Activated T-helper 9 cell treated with anti-CD3 and anti-CD28 coated beads, Interleukin-2, amount 50 U/mL, for 16 hours (primary cell): ENCODE measurements around the gene HNF1B.
"Not testable (repeated sequence)": the region's sequence is repeated elsewhere in the genome, so short reads cannot be mapped to it uniquely, and the experiment has no call there.

ENCODE experiments used
- DNase-seq: peaks from one replicate; pipeline ENCODE4 v3.0.0-alpha.2; 2020; ENCODE audit warnings: low read depth

Gene HNF1B

DNA sequence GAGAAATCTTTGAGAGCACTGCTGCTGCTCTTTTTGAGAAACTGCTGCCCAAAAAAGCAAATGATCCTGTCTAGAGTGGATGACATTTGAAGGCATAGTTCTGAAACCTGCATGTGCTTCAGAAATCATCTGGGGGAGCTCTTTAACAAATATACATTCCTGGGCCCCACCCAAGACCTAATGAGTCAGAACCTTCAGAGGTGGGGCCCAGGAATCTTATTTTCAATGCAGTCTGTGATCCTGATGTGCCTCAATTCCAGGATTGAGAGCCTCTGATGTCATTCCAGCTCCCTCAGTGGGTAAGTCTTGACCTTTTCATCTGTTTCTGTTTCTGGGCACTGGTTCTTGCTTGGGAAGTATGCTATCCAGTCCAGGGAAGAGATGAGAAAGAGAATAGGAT, 42.3 kb downstream of the HNF1B start:
- DNase-seq: no peak

DNA sequence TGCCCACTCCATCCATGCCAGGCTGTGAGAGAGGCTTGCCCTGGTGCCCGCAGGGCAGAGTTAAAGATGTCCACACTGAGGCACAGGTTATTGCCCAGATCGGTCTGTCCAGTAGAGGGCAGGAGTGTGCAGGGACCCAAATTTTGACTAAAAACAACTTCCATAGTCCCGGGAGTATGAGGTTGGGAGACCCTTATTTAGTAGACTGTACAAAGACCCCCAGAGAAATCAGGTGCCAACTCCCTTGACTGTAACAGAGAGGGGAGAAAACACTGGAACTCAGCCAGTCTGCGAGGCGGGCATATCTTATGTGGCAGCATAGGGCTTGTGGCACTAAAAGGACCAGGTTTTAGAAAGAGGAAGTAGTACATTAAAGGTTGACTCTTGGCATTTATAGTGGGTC, 43.4 kb downstream of the HNF1B start:
- DNase-seq: no peak

DNA sequence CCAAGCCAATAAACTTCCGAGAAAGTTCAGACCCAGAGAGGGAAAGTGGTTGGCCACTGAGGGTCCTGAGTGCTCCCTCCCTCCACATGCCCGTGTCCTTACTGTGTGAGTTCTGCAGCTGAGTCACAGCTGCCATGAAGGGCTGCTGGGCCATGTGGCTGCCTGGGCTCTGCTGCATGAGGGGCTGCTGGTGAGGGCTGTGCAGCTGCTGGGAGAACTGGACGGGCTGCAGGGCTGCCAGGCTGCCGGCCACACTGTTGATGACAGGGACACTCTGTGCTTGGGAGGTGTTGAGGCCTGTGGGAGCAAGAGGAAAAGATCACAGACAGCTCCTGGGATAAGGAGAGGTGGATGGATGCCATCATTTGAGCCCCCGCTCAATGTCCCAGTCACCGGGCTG, 44.0 kb downstream of the HNF1B start:
- no peak for DNase-seq

DNA sequence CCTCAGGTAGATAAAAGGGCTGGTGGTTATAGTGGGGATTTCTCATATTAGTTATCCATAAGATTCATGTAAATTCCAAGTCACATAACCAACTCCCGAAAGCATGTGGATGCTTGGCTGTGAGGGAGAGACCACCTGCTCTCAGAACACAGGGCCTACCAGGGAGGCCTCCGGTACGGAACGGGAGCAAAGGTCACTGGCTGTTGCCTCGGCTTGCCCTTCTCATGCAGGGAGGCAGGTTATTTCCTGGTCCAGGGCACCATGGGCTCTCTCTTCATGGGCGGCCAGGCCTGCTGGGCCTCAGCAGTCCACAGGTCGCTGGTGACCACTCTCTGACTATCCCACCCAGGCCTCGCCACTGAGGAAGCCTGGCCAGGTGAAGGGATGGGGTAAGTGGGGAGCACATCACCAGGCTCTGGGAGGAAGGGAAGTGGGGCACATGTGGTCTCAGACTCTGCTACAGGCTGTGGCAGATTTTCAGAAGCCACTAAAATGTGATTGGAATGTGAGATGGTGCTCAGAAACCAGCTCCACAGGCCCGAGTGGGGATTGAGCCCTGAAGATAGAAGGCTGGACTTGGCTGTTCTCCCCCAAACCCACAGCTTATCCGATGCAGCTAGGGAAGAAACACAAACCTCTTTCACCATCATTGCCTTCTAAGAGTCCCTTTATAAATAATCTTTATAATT, 45.4 kb downstream of the HNF1B start:
- DNase-seq: no peak

DNA sequence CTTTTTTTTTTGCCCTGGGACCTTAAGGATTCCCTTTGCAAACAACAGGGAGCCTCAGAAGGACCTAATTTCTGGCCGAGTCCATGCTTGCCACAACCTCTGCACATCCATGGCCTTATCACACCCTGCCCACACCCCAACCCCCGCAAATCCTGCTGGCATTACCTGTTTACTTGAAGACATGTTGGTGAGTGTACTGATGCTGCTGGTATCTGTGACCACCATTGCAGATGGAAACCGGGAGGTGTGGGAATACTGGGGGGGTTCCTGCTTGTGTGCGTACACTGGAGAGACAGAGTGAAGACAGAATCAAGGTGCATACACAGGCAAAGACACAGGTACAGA, 46.0 kb downstream of the HNF1B start:
- DNase-seq: no peak

DNA sequence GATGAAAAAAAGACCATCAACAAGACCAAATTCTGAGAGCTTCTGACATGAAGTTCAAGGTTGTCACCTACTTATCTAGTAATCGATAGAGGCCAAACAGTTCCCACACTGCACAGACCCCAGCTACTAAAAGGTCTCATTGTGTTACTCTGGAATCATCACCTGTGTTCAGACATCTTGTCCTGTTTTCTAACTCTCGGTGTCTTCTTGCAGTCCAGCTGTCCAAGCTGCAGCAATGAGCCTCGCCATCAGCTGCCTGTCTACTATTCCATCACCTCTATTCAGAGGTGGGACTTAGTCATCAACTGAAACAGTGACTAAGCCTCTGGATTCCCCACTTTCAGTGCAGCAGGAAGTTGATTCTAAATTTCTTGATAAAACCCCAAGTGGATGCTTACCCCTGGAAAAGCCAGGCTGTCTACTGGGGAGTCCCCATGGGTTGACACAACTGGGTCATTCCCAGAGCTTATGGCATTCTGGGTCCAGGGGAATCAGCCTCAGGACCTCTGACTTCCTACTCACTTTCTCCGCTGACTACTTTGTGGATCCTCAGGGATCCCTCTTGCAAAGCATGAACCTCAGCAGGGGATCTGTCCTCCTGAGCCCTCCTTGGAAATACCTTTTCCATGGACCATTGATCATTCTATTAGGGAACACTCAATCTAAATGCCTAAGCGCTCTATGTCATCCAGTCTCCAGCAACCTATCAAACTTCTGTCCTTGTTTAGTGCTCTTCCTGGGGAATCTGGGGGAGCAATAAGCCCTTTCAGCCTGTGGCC, 46.5 kb downstream of the HNF1B start:
- no peak for DNase-seq

DNA sequence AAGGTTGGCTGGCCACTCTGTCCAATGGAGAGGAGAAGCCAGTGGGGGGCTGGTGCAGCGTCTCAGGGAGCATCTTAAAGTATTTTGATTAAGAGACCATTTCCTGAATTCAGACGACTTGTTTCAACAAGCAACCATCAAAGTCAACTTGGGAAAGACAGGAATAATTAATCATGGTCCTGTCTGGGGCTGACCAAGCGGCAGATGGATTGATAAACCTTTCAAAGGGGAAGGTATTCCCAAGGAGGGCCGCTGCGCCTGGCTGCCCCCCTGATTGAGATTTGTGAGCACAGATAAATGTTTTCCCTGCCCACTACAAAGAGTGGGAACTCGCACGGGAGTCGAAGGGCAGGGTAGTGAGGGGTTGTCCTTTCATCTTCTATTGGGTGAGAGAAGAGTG, 47.5 kb downstream of the HNF1B start:
- DNase-seq: no peak

DNA sequence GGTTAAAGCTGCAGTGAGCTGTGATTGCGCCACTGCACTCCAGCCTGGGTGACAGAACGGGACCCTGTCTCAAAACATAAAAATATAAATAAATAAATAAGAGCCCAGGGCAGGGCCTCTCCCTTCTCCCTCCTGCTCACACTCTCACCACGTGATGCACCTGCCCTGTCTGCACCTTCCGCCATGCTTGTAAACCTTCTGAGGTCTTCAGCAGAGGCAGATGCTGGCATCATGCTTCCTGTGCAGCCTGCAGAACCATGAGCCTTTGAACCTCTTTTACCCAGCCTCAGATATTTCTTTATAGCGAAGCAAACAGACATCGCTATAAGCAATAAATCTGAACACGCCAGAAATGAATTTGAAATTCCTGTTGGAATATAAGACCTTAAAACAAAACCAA, 48.5 kb downstream of the HNF1B start:
- no peak for DNase-seq

DNA sequence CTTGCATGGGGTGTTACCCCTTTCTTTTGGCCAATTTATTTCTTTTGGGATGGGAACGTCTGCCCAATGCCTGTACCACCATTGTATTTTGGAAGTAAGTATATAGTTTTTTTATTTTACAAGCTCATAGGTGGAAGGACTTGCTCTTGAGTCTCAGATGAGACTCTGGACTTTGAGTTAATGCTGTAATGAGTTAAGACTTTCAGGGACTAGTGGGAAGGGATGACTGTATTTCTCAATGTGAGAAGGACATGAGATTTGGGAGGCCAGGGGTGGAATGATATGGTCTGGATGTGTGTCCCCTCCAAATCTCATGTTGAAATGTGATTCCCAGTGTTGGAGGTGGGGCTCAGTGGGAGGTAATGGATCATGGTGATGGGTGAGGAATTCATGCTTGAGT, 49.1 kb downstream of the HNF1B start:
- DNase-seq: no peak

DNA sequence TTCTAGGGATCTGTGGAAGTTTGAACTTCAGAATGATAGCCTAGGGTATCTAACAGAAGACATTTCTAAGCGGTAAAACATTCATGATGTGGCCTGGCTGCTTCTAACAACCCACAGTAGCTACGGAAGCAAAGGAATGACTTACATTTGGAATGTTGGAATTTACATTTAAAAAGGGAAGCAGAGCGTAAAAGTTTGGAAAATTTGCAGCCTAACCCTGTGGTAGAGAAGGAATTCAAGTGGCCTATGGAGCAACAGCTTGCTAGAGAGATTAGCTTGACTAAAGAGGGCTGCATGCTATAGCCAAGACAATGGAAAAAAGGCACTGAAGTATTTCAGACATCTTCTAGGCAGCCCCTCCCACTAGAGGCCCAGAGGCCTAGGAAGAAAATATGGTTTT, 50.1 kb downstream of the HNF1B start:
- no peak for DNase-seq

DNA sequence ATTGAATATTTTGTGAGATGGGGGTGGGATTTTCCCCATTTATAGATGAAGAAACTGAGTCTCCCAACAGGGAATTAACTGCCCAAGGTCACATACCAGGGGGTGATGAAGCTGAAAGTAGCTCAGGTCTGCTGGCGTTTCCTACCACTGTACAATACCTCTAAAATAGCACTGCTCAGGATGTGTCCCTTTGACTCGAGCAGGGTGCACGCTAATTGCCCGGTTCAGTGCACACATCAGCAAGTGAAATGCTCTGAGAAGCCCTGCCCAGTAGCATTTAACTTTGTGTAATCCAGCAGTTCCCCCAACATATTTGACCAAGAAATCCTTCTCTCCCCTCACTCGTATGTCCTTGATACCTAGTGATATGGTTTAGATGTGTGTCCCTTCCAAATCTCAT, 51.5 kb downstream of the HNF1B start:
- no peak for DNase-seq

DNA sequence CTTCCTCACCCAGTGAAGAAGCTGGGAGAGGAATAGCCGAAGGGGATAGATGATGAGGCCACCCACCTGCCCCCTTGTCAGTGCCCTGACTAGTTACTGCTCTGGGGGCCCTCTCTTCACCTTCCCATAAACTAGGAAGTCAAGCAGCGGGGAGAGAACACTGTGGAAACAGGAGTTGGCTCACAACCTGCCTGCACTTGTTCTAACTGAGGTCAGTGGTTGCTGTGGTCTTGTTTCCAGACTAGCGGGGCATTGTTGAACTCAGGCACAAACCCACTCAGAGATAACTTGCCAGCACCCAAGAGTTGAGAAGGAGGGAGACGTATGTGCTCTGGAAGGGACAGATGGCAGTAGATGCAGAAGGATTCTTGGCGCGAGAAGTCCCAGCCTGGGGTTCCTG, 53.1 kb downstream of the HNF1B start:
- no peak for DNase-seq

DNA sequence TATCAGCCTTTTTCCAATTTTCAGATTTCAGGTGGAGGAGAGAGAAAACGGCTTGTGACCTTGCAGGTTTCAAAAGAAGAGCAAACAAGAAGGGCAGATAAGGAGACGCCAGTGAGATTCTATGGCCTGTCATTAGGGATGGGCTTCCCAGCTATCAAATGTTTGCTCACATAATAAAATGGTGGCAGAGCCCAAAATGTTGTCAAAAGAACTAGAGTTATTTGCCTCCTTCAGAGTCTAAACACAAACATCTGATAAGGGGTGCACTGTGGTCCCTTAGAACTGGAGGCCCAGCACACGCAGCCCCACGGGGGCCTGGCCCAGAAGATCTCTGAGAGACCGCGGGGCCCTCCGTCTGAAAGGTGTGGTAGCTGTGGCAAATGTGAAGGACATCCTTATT, 55.5 kb downstream of the HNF1B start:
- DNase-seq: no peak

DNA sequence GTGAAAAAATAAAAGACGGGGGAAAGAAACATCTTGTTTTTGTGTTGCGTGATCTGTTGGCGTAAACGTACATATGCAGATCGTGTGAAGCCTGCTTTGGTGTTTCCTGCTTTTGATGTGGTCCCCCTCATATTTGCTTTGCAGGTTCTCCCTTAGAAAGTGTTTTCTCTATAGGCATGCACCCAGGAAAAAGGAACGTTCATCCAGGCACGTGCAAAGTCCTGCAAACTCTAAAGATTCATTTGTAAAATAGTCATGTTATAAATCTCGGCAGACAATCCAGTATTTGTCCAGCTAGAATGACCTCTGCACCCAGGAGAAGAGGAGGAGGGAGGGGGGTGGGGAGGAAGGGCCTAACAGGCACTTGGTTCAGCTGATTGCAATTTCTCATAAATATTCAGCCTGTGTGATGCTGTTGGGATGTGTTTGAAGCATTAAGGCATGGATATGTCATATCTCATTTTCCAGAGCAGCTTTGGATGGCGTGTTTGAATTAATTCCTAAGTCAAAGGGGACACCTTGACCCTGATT, 61.3 kb downstream of the HNF1B start:
- no peak for DNase-seq

DNA sequence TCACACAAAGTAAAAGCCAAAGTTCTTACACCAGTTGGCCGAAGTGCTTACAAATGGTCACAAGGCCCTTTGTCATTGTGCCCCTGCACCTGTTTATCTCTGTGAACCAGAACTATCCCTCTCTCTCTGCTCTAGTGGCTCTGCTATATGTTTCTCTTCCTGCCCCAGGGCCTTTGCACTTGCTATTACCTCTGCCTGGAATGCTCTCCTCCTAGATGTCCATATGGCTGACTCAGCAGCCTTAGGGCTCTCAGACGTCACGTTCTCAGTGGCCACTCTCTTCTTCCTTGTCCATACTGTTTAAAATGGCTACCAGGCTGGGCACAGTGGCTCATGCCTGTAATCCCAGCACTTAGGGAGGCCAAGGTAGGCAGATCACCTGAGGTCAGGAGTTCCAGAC, 62.9 kb downstream of the HNF1B start:
- no peak for DNase-seq

DNA sequence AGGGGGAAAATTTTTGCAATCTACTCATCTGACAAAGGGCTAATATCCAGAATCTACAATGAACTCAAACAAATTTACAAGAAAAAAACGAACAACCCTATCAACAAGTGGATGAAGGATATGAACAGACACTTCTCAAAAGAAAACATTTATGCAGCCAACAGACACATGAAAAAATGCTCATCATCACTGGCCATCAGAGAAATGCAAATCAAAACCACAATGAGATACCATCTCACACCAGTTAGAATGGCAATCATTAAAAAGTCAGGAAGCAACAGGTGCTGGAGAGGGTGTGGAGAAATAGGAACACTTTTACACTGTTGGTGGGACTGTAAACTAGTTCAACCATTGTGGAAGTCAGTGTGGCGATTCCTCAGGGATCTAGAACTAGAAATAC, 64.9 kb downstream of the HNF1B start:
- DNase-seq: not testable (repeated sequence)

DNA sequence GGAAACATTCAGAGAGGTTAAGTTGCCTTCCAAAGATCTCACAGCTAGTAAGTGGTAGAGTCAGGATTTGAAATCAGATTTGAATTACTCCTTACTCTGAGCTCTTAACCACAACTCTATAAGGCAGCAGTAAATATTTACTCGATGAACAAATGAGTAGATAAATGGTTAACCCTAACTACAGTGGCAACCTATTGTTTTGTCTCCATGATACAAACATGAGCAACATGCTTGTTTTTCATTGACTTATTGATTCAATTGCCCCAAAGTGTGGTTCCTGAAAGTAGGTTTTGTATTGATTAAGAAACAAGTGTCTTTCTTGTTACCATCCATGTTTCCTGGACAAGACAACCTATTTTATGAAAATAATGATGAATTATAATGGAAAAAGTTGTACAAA, 66.8 kb downstream of the HNF1B start:
- no peak for DNase-seq

DNA sequence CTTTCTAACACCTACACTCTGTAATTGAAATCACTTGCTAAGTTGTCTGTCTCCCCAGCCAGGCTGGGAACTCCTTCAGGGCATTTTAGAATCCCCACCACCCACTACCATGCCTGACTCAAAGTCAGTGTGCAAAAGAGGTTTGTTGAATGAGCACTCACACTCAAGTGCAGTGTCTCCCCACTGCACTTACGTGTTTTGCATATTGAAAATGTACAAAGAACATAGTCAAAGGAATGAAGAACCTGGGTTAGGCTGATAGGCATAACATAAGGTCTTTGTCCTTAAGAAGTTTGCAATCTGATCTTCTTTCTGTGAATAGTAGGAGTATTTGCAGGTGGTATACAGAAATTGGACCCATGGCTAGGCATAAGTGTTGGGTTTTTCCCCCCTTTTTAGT, 67.8 kb downstream of the HNF1B start:
- DNase-seq: no peak

DNA sequence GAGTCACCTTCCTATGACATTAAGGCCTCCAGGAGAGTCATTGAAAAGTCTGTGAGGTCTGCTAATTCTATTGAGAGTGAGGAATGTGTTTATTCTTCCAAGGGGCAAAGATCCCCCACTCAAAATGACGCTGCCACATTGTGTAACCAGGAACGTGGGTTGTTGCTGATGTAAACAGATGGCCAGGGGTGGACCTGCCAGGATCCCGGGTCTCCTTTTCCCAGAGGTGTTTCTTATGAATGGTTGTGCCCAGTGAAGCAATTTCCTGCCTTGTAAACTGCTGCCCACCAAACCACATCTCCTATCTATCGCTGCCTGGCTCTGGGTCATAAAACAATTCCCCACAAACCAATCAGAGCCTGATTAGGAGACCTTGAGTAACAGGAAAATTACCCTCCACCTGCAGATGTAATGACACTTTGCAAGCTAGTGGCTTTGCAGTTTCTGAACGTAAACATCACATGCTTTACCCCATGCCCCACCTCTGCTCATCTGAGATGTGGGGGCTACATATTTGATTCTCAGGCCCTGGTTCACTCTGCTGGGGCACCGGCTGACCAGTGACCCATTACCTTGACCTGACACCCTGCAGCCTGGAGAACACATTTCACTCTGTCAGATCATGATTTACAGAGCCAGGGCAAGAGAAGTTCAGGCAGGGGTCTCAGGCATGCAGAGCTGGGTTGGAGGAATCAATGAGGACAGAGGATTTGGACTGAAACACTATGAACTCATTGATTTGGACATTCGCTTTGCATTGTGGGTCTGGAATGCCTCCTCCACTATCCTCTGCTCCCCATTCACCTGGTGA, 68.5 kb downstream of the HNF1B start:
- no peak for DNase-seq

DNA sequence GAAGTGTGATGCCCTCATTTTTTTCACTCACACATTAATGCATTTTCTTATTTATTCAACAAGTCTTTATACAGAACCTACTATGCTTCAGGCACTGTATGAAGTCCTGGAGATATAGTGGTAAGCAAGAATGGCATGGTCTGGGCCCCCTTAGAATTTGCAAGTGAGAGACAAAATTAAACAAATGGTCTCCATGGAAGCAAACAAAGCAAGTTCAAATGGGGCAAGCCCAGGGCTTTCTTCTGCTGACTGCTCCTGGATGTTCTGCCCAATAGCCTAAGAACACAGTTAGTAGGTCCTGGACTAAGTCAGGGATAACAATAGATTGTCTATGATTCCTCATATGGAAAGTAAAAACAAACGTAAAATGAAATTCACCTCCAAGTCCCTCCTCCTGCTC, 70.3 kb downstream of the HNF1B start:
- no peak for DNase-seq

DNA sequence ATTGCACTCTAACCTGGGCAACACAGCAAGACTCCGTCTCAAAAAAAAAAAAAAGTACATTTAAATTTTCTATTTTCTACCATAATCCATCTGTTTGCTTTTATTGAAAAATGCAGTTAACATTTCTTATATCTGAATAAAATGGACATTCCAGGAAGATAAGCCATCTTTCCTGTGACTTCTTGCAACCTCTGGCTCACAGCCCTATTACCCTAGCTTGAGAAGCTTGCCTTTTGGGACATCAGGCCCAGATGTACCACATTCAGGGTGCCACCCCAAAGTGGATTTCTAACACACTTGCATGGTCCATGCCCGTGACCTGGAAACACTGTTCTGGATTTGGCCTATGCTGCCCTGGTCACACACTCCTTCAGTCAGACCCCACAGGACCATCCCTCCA, 71.5 kb downstream of the HNF1B start:
- no peak for DNase-seq

DNA sequence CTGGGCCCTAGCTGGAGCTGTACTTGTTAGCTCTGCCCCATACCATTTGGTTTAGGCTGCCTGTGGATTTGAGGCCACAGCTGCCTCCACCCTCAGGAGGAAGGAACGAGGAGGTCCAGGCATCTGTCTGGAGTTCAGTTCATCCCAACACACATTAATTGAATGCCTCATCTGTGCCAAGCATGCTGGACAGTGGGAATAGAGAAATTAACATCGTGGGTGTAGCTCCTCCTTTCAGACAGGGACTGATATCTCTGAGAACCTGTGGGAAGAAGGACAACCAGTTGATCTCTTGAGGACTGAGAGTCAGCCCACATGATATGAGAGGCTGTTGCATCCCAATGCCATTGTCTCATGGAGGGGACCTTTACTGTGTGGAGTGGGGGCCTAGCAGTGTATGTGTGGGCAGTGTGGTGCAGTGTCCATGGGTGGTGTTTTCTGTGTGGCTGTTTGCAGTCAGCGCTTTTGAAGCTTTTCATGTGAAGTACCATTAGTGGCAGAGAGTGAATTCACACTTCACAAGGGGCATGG, 72.2 kb downstream of the HNF1B start:
- no peak for DNase-seq
